Astrocyte of the cerebellum (primary cell): ENCODE results near the gene TCIRG1.

Experiments
- DNase-seq: peaks from one replicate; pipeline ENCODE4 v3.0.0-alpha.2; 2011; ENCODE audit warnings: low read depth
- H3K4me3 ChIP-seq: 2 replicates; pipeline ENCODE4 v1.5.1; 2011; ENCODE audit warnings: mild to moderate bottlenecking, low read depth, low read length, moderate library complexity
- CTCF ChIP-seq: IDR thresholded peaks from 2 replicates; pipeline ENCODE4 v1.5.1; 2012; ENCODE audit warnings: low read length, low read depth, moderate library complexity, mild to moderate bottlenecking; ENCODE audit errors: missing control alignments
- in situ Hi-C: cut with HindIII; loops from 2 replicates; pipeline ENCODE4 v1.10.0; 2017; ENCODE audit warnings: low sequenced_read_pairs

TCIRG1 gene

GRCh38 chr11:68008381-68009337 lies 30.2 kb upstream of the TCIRG1 start:
- no peak overlapping the region for H3K4me3 ChIP-seq
- in situ Hi-C loops, result no loop called here
- TF ChIP-seq CTCF, result no peak
- DNase-seq, result no peak

DNA sequence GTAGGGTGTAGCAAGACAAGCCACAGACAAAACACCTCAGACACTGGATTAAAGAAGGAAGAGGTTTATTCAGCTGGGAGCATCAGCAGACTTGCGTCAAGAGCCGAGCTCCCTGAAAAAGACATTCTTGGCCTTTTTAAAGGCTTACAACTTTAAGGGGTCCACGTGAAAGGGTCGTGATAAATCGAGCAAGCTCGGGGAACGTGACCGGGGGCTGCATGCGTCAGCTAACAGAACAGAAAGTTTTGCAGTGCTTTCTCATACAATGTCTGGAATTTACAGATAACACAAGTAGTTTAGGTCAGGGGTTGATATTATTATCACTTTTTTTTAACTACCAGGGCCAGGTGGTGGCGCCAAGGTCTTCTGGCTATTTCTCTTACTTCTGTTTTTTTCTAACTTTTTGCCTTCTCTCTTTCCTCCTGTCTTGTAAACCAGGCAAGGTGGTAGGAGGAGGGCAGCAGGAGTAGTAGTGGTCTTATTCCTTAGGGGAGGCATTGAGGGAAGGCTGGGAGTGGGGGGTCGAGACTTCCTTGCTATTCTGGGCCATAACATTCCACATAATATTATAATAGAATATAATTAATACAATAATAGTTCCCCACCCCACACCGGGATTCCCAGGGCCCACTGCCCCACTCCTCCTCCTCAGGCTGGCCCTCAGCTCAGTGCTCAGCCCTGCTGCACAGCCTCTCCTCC lies 29.3 kb upstream of the TCIRG1 start:
- peak; percentile 35 for TF ChIP-seq CTCF
- in situ Hi-C loops, result no loop called here
- DNase-seq, result no peak
- peak overlapping the region; percentile 35 for H3K4me3 ChIP-seq

GRCh38 chr11:68010090-68011041 lies 28.5 kb upstream of the TCIRG1 start, which contains the start of gene ALDH3B1:
Gene ALDH3B1 (plus strand): TSS chr11:68010327. CDS start chr11:68015298, 4,971 bp downstream.
- peak within 1 kb of the TSS; percentile 35 for H3K4me3 ChIP-seq
- DNase-seq, result no peak
- TF ChIP-seq CTCF, result no peak
- in situ Hi-C loops, result no loop called here

DNA sequence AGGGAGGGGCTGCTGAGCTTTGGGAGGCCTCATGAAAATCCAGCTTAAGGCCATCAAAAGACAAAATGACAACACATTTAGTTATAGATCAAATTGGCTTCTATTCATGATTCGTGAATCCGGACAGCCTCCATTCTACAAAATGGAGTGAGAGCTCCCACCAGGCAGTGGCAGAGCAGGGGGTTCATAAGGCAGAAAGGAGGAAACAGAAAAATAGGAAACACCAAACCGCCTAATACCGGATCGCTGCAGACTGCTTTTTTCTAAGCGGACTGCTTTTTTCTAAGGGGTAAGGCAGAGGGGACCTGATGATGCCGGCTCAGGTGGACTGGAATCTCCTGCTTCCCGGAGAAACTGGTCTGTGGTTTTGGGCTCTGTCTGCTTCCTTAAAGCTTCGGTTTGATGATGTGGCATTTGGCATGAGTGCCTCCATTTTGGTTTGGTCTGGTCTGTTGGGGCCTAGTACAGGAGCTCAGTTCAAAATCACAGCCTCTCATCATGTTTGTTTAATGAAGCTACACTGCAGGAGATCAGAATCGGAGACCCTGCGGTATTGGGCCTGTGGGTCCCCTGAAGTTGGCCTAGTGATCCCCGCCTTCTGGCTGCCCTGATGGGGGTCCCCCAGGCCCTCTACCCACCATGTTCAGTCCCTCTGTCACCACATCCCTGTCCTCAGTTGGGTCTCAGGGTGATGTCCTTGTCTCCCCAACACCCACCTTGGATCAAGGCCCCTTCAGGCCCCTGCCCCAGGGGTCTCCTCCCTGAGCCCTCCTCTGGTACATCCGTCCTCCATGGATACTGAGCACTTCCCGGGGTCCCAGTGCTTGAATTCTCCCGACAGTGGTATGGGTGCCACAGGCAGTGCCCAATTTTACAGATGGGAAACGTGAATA lies 27.5 kb upstream of the TCIRG1 start:
- in situ Hi-C loops, result no loop called here
- no peak overlapping the region for H3K4me3 ChIP-seq
- DNase-seq, result no peak
- TF ChIP-seq CTCF, result no peak

- TF ChIP-seq CTCF, result no peak
- in situ Hi-C loops, result no loop called here
- H3K4me3 ChIP-seq, result no peak overlapping the region
- no peak for DNase-seq
Measured at GRCh38 chr11:68012044-68012842, 26.6 kb upstream of the TCIRG1 start.
